ENCODE data around the gene VANGL1. TPM values are rescaled to one million over a fixed set of nuclear protein-coding genes. Genes with fewer than 3 reads are reported as not detected.
"Not testable (repeated sequence)": the region's sequence is repeated elsewhere in the genome, so short reads cannot be mapped to it uniquely, and the experiment has no call there.

The VANGL1 gene
- total RNA-seq, 2 donors from 2014 or later, result 4.0 to 6.1 TPM

DNA sequence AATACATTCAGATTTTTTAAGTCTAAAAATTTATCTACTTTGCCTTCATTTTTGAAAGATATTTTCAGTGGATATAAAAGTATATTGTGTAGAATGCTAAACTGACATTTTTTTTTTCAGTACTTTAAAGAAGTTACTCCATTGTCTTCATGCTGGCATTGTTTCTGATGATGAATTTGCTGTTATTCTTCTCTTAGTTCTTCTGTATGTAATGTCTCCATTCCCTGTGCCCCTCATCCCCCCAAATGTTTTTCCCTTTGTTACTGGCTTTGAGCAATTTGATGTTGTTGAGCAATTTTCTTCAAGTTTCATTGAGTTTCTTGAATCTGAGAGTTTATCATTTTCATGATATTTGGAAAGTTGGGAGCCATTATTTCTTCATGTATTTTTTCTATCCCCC is 20.8 kb upstream of the VANGL1 start:
- no peak for DNase-seq (ENCODE audit: low spot score)
- Histone ChIP-seq H3K36me3 (no peaks in the 10 kb centered on the region), H3K4me3 (no peak overlapping the region), H3K4me1 (no peaks in the 10 kb centered on the region), H3K27me3 (no peaks in the 10 kb centered on the region), H3K9me3 (peaks cover 0 to 10% of the 10 kb centered on the region in 2 donors), H3K27ac (no peak overlapping the region)
- TF ChIP-seq, protein P1, sequence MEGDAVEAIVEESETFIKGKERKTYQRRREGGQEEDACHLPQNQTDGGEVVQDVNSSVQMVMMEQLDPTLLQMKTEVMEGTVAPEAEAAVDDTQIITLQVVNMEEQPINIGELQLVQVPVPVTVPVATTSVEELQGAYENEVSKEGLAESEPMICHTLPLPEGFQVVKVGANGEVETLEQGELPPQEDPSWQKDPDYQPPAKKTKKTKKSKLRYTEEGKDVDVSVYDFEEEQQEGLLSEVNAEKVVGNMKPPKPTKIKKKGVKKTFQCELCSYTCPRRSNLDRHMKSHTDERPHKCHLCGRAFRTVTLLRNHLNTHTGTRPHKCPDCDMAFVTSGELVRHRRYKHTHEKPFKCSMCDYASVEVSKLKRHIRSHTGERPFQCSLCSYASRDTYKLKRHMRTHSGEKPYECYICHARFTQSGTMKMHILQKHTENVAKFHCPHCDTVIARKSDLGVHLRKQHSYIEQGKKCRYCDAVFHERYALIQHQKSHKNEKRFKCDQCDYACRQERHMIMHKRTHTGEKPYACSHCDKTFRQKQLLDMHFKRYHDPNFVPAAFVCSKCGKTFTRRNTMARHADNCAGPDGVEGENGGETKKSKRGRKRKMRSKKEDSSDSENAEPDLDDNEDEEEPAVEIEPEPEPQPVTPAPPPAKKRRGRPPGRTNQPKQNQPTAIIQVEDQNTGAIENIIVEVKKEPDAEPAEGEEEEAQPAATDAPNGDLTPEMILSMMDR (IDR thresholded peaks at IDR 0.05), result no peak

- Histone ChIP-seq H3K4me1 (no peaks in the 10 kb centered on the region), H3K4me3 (no peak overlapping the region), H3K27ac (no peak overlapping the region), H3K36me3 (no peaks in the 10 kb centered on the region), H3K9me3 (peaks cover 0 to 7% of the 10 kb centered on the region in 2 donors), H3K27me3 (no peaks in the 10 kb centered on the region)
- no peak for DNase-seq (ENCODE audit: low spot score)
- TF ChIP-seq, protein P1 (IDR thresholded peaks at IDR 0.05), result no peak
Observed at GRCh38 chr1:115624859-115625258, 16.9 kb upstream of the VANGL1 start.

- H3K36me3 ChIP-seq, result no peaks in the 10 kb centered on the region
- H3K4me3 ChIP-seq, result no peak overlapping the region
- no peak overlapping the region for H3K27ac ChIP-seq
- H3K27me3 ChIP-seq, result no peaks in the 10 kb centered on the region
- no peaks in the 10 kb centered on the region for H3K9me3 ChIP-seq
- H3K4me1 ChIP-seq, result no peaks in the 10 kb centered on the region
- TF ChIP-seq, protein P1 (IDR thresholded peaks at IDR 0.05), result no peak
- no peak for DNase-seq (ENCODE audit: low spot score)
Observed at GRCh38 chr1:115630342-115630741, 11.4 kb upstream of the VANGL1 start.

DNA sequence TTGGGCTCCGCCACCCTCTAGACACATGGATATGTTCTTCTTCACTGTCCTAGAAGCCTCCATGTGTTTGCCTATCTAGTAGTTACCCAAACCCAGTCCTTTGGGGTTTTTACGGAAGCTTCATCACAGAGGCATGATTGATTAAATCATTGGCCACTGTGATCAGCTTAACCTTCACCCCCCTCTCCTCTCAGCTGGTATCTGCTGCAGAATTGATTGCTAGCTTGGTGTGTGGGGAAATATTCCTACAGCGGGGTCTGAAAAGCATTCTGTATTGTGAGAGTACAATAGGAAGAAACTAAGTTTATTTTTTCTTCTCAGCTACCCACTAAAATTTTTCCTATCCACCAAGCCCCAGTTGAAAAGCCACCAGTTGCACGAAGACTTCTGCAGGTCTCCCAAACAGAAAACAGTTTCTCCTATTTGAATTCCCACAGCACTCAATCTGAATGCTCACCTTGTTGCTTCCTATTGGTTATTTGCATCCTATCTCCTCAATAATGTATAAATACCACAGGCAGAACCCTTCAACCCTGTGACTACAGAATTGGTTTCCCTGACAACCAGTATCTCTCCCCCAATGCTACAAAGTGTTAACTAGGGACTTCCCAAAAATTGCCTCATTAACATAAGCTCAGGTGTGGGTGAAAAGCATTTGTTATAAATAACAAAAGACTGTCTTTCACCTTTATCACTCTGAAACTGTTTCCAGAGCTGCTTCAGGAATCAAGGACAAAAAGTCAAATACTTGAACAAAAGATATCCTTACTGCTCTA is 9.3 kb upstream of the VANGL1 start:
- H3K4me3 ChIP-seq, result no peak overlapping the region
- no peaks in the 10 kb centered on the region for H3K4me1 ChIP-seq
- peaks cover 0 to 3% of the 10 kb centered on the region in 2 donors for H3K9me3 ChIP-seq
- TF ChIP-seq, protein P1 (IDR thresholded peaks at IDR 0.05), result no peak
- no peak for DNase-seq (ENCODE audit: low spot score)
- no peaks in the 10 kb centered on the region for H3K36me3 ChIP-seq
- H3K27ac ChIP-seq, result no peak overlapping the region
- no peaks in the 10 kb centered on the region for H3K27me3 ChIP-seq

DNA sequence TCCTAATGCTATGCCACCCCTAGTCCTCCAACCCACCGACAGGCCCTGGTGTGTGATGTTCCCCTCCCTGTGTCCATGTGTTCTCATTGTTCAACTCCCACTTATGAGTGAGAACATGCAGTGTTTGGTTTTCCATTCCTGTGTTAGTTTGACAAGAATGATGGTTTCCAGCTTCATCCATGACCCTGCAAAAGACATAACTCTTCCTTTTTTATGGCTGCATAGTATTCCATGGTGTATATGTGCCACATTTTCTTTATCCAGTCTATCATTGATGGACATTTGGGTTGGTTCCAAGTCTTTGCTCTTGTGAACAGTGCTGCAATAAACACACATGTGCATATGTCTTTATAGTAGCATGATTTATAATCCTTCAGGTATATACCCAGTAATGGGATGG is 8.2 kb upstream of the VANGL1 start:
- not testable (repeated sequence) for H3K27me3 ChIP-seq, H3K9me3 ChIP-seq

DNA sequence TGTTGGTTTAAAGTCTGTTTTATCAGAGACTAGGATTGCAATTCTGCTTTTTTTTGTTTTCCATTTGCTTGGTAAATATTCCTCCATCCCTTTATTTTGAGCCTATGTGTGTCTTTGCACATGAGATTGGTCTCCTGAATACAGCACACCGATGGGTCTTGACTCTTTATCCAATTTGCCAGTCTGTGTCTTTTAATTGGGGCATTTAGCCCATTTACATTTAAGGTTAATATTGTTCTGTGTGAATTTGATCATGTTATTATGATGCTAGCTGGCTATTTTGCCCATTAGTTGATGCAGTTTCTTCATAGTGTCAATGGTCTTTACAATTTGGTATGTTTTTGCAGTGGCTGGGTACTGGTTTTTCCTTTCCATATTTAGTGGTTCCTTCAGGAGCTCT is 4.5 kb upstream of the VANGL1 start:
- not testable (repeated sequence) for H3K4me3 ChIP-seq; H3K27me3 ChIP-seq; H3K36me3 ChIP-seq; DNase-seq (ENCODE audit: low spot score); H3K9me3 ChIP-seq; H3K4me1 ChIP-seq; H3K27ac ChIP-seq

More for the DNA sequence above, 8.2 kb upstream of the VANGL1 start:
- H3K4me3 ChIP-seq; H3K27ac ChIP-seq; DNase-seq (ENCODE audit: low spot score); H3K4me1 ChIP-seq; H3K36me3 ChIP-seq: not testable (repeated sequence)

DNA sequence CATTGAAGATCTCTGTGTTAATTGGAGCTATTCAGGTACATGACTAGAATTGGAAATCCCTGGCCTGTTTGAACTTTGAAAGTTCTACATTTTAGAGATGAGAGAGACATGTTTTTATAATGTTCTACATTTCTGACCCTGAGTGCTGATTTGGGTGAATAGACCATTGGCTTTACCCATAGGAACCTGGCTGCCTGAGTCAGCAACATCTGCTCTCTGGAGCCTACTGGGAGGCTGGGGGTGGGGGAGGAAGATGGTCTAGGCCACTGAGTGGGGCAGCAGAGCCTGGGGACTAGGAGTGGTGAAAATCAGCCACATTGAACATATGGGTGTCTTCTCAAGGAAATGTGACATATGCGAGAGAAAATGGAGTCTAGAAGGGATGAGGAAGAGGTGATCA is 1.4 kb upstream of the VANGL1 start:
- TF ChIP-seq, protein P1 (IDR thresholded peaks at IDR 0.05), result no peak
- H3K4me1 ChIP-seq, result peaks cover 0 to 11% of the 10 kb centered on the region in 2 donors

More for the DNA sequence above, 1.4 kb upstream of the VANGL1 start:
- H3K4me3 ChIP-seq, result no peak overlapping the region
- no peaks in the 10 kb centered on the region for H3K36me3 ChIP-seq
- no peak for DNase-seq (ENCODE audit: low spot score)
- peaks cover 0 to 3% of the 10 kb centered on the region in 2 donors for H3K9me3 ChIP-seq
- no peak overlapping the region for H3K27ac ChIP-seq
- no peaks in the 10 kb centered on the region for H3K27me3 ChIP-seq
